Pons (tissue), 1 donor: ENCODE measurements around the gene ALKBH7.

ENCODE experiments used
- DNase-seq: peaks from one replicate; pipeline ENCODE4 v3.0.0-alpha.2; 2016; ENCODE audit warnings: low spot score

The ALKBH7 gene

DNA sequence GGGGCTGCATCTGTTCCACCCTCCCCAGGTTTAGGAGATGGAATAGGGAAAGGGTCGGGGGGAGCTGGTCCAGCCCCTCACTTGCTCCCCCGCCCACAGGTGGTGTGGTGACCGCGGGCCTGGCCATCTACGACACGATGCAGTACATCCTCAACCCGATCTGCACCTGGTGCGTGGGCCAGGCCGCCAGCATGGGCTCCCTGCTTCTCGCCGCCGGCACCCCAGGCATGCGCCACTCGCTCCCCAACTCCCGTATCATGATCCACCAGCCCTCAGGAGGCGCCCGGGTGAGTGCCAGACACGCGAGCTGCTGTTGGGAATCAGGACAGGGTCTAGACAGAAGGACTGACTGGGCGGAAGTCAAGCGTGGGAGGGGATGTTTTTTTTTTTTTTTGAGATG, 8.2 kb upstream of the ALKBH7 start:
- no peak for DNase-seq

GRCh38 chr19:6373096-6373812, 660 bp downstream of the ALKBH7 start:
- DNase-seq, result peak; percentile 96

DNA sequence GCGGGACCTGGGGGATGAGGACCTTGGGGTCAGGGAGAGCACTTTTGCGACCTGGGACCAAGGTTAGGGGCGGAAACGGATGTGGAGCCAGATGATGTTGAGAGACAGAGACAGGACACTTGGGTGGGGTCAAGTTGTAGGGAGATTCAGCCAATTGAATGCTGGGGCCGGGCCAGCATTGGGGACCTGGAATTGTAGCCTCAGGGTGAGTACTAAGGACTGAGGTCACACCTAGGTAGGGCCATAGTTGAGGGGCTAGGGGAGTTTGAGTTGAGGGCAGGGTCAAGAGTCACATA, 1.2 kb downstream of the ALKBH7 start:
- DNase-seq, result peak; percentile 30

DNA sequence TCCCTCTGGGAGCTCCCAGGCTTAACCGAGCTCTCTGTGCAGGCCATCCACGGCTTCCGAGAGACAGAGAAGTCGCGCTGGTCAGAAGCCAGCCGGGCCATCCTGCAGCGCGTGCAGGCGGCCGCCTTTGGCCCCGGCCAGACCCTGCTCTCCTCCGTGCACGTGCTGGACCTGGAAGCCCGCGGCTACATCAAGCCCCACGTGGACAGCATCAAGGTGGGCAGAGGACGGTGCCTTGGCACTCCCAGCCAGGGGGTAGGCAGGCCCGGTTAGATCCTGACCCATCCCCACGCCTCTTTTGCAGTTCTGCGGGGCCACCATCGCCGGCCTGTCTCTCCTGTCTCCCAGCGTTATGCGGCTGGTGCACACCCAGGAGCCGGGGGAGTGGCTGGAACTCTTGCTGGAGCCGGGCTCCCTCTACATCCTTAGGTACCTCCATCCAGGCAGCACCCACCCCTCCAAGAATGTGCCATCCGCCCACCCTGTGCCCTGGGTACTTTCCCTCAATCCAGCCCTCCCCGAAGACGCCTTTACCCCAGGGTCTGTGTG, 1.6 kb downstream of the ALKBH7 start:
- DNase-seq, result no peak

- no peak for DNase-seq
These were observed 2.3 kb downstream of the ALKBH7 start for GRCh38 chr19:6374711-6375410.

DNA sequence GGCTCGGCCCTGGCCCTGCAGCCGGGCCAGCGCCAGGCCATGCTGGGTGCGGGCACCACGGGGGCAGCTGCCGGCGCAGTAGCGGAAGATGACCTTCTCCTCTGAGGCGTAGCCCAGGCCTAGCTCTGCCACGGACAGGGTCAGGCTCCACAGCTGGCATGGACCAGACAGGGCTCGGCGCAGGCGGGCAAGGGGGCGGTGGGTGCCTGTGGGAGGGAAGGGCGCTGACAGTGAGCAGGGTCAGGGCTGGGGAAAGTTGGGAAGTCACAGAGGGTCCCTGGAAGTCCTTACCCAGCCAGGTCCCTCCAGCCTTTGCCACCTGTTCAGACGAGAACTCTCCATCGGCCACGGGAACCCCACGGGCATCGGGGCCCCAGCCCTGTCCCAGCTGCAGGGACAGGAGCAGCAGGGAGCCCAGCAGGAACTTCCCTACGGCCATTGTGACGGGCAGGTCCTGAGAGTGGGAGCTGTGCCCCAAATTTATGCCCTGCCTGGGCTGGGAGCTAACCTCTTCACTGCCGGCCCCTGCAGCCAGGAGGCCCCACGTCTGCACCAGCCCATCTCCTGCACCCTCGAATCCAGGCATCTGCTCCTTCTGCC, 2.9 kb downstream of the ALKBH7 start, which contains the start of gene PSPN:
Gene PSPN, minus strand, starts transcription at position 523 of the 600 bp plus-strand sequence. Its CDS starts 84 bp downstream, at position 439.
- DNase-seq, result no peak

DNA sequence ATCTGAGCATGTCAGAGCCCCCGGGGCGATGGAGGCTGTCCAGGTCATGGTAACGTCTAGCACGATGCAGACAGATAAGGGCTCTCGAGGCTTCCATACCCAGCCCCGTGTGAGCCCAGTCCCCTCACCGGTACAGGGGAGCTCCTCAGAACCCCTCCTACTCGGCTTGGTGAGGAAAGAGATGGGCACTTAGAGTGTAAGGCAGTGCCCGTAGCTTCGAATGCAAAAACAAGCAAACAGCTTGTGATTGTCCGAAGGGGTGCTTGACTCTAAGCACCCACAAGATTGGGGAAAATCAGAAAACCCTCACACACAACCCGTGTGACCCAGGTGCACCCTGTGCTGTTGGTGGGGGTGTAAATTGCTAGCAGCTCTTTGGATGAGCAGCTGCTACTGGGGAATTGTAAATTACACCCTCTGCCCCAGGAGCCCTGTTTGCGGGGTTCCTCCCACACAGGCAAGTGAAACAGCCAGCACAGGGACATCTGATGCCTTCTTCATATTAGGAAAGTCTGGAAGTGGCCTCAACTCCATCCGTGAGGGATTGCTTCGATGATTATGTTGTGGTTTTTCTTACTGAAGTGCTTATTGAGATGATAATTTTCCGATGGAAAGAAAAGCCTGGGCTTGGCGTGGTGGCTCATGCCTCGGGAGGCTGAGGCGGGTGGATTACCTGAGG, 4.1 kb downstream of the ALKBH7 start:
- no peak for DNase-seq

DNA sequence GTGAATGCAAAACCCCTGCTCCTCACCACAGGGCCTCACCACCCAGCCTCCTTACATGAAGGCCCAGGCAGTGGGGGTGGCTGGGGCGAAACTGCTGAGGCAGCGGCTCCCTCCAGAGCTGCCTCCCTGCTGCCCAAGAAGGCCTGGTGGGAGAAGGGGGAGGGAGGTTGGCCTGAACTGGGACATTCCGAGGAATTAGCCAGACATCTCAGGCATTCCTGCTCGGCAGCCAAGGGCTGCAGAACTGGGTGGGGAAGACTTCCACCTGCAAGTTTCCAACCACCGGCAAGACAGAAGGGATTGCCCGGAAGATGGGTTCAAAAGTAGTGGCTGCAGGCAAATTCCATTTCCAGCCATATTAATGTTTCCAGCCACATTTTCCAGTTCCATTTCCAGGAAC, 5.4 kb downstream of the ALKBH7 start:
- DNase-seq, result no peak

DNA sequence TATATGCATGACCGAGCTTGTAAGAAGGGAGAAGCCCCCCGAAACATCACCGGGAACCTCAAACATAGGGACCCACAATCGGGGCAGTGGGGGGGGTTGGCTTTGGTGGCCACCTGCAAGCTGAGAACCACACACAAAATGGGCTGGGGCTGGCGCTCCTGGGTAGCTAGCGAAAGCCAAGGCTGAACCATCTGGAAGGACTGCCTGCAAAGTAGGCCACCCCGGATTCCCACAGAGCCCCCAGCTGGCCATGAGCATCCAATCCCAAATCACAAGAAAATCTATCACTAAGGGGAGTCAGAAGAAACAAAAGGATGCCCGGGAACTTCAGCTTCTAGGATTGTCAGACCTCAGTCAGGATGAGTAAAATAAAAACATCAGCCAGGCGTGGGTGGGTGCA, 5.9 kb downstream of the ALKBH7 start:
- DNase-seq, result no peak

- no peak for DNase-seq
These were observed 7.2 kb downstream of the ALKBH7 start for GRCh38 chr19:6379744-6380143.

DNA sequence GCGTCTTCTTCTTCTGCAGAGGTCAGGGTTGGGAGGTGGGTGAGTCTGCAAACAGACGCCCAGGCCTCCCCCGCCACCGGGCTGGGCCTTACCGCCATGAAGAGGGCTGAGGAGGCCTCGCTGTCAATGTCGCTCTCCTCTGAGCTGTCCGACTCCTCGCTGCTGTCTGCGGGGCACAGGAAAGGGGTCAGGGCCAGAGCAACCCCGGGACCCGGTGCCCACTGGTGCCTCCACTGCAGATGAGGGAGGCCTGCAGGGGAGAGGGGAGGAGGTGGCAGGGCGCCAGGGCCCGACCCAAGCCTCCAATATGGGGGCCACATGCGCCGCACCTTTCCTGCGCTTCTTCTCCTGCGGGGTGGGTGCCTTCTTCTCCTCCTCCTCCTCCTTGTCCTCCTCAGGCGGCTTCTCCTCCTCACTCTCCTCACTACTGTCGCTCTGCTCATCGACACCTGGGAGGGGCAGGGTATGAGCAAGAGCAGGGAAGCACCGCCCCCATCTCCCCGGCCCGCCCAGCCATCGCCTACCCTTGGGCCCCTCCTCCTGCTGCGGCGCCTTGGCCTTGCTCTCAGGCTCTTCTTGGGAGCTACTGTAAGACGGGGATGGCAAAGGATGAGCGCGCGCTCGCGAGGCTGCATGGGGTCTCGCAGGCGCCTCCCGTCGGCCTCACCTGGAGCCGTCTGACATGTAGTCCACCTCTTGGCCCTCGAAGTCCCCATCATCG, 8.6 kb downstream of the ALKBH7 start:
- DNase-seq, result no peak

- no peak for DNase-seq
These were observed 10.6 kb downstream of the ALKBH7 start for GRCh38 chr19:6383188-6383587.

DNA sequence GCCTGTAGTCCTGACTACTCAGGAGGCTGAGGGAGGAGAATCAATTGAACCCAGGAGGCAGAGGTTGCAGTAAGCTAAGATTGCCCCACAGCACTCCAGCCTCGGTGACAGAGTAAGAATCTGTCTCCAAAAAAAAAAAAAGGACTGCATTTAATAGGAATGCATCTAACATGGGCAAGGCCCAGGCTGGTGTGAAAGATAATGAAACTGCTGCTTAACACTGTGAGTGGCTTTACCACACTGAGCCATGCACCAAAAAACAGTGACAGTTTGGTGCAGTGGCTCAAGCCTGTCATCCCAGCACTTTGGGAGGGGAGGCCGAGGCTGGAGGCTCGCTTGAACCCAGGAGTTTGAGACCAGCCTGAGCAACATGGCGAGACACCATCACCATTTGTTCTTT, 11.8 kb downstream of the ALKBH7 start:
- DNase-seq, result no peak

GRCh38 chr19:6387372-6387771, 14.8 kb downstream of the ALKBH7 start:
- DNase-seq, result no peak

DNA sequence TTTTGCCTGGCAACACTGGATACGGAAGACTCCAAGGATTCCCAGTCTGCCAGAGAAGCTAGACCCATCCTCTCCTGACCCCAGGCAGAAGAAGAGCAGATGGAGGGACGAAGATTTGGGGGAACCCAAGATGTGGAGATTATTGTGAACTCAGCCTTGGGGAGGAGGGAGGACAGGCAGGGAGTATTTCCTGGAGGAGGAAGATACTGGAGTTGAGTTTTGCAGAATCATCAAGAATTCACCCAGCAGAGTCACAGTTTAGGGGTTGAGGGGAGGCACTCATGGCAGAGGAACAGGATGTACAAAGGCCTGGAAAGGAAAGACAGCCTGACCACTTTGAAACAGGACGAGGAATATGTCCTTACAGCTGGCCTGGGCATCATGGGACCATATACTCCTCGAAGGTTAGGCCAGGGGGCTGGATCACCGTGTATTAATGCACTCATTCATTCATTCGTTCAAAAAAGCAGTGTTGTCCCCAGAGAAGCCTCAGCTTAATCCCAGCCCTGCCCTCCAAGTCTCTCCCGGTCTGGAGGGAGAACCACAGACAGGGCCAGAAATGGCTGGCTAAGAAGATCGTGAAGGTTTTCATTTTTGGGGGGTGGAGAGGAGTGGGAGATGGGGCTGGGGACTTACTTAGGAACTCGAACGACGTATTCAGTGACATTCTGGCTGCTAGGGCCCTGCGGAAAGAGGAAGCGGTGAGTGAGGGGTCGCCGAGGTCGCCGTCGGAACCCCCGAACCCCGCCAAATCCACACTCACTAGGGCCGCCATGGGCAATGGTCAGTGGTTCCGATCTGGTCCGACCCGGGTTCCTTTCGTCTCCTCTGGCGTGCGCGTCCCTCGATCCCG, 19.9 kb downstream of the ALKBH7 start:
- DNase-seq, result no peak

GRCh38 chr19:6393074-6393982, 20.7 kb downstream of the ALKBH7 start, which contains the start of gene GTF2F1:
TSS of gene GTF2F1 (minus strand) at chr19:6393164. CDS start at chr19:6392995, 169 bp downstream.
- peak; percentile 96 for DNase-seq

GRCh38 chr19:6393983-6394412, 21.4 kb downstream of the ALKBH7 start:
- no peak for DNase-seq

- DNase-seq, result no peak
These were observed 22.2 kb downstream of the ALKBH7 start for GRCh38 chr19:6394831-6395230.

DNA sequence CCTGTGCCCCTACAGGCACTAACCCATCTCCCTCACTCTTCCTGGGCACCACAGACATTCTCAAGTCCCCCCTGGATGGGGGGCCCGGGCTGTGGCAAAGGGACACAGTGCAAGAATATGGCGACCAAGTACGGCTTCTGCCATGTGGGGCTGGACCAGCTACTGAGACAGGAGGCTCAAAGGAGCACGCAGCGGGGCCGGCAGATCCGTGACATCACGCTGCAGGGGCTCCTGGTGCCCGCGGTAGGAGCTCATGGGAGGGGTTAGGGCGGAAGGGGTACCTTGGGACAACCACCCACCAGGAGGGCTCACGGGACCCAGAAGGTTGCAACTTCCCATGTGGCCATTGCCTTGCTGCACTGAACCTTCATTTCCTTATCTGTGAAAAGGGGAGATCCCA, 23.7 kb downstream of the ALKBH7 start:
- DNase-seq, result no peak
